ENCODE measurements around the gene KLHL30.

KLHL30 gene

GRCh38 chr2:238104226-238104690, 34.2 kb upstream of the KLHL30 start:
- no peak for TF ChIP-seq CTCF (IDR thresholded peaks at IDR 0.05; ENCODE audit: insufficient read depth, missing control alignments)
- DNase-seq (ENCODE audit: insufficient read length, low spot score), result no peak
- no peak for FAIRE-seq

GRCh38 chr2:238104691-238105371, 33.6 kb upstream of the KLHL30 start:
- FAIRE-seq, result no peak
- DNase-seq (ENCODE audit: insufficient read length, low spot score), result no peak
- TF ChIP-seq CTCF (IDR thresholded peaks at IDR 0.05; ENCODE audit: insufficient read depth, missing control alignments), result no peak

- DNase-seq (ENCODE audit: insufficient read length, low spot score), result no peak
- no peak for TF ChIP-seq CTCF (IDR thresholded peaks at IDR 0.05; ENCODE audit: insufficient read depth, missing control alignments)
- FAIRE-seq, result no peak
Observed at GRCh38 chr2:238105506-238106338, 32.7 kb upstream of the KLHL30 start.

GRCh38 chr2:238106339-238106697, 32.1 kb upstream of the KLHL30 start:
- DNase-seq (ENCODE audit: insufficient read length, low spot score), result no peak
- FAIRE-seq, result no peak
- TF ChIP-seq CTCF (IDR thresholded peaks at IDR 0.05; ENCODE audit: insufficient read depth, missing control alignments), result no peak

- FAIRE-seq, result no peak
- no peak for DNase-seq (ENCODE audit: insufficient read length, low spot score)
- TF ChIP-seq CTCF (IDR thresholded peaks at IDR 0.05; ENCODE audit: insufficient read depth, missing control alignments), result peak; percentile 24
Observed at GRCh38 chr2:238106698-238107524, 31.6 kb upstream of the KLHL30 start.

GRCh38 chr2:238107525-238108422, 30.7 kb upstream of the KLHL30 start:
- TF ChIP-seq CTCF (IDR thresholded peaks at IDR 0.05; ENCODE audit: insufficient read depth, missing control alignments), result no peak
- no peak for FAIRE-seq
- no peak for DNase-seq (ENCODE audit: insufficient read length, low spot score)

Data from D721Med (cell line).